Liver (tissue), 9 donors: Measurements from ENCODE around the gene ATM. TPM values are rescaled to one million over a fixed set of nuclear protein-coding genes. Genes with fewer than 3 reads are reported as not detected.

Experiments used
- DNase-seq: peaks from one replicate; pipeline ENCODE4 v3.0.0-alpha.2; 2017; ENCODE audit warnings: low spot score
- H3K27ac ChIP-seq, 2 donors: one replicate each; pipeline ENCODE4 v1.7.0; 2013; ENCODE audit warnings: inconsistent platforms in 2 of 2, low read length in 2 of 2, control low read depth in 1 of 2, low read depth in 1 of 2, mild to moderate bottlenecking in 1 of 2
- H3K27me3 ChIP-seq, 4 donors: one replicate each; pipeline versions ENCODE4 v1.6.1 to v1.7.0; 2013; ENCODE audit warnings: low read length in 3 of 4, inconsistent platforms in 1 of 4, mild to moderate bottlenecking in 1 of 4, moderate library complexity in 1 of 4; ENCODE audit not compliant: control insufficient read depth in 4 of 4, insufficient read depth in 4 of 4
- H3K36me3 ChIP-seq, 4 donors: one replicate each; pipeline versions ENCODE4 v1.6.1 to v1.7.0; 2013; ENCODE audit warnings: low read length in 3 of 4, mild to moderate bottlenecking in 3 of 4, low read depth in 1 of 4, moderate library complexity in 1 of 4; ENCODE audit not compliant: control insufficient read depth in 4 of 4, insufficient read depth in 3 of 4
- H3K4me1 ChIP-seq, 4 donors: one replicate each; pipeline versions ENCODE4 v1.6.1 to v1.7.0; 2013; ENCODE audit warnings: low read length in 3 of 4, mild to moderate bottlenecking in 3 of 4, moderate library complexity in 1 of 4; ENCODE audit not compliant: control insufficient read depth in 4 of 4, insufficient read depth in 4 of 4
- H3K4me3 ChIP-seq, 3 donors: one replicate each; pipeline versions ENCODE4 v1.6.1 to v1.7.0; 2013; ENCODE audit warnings: low read length in 3 of 3, control low read depth in 1 of 3, low read depth in 1 of 3, mild to moderate bottlenecking in 1 of 3
- H3K9ac ChIP-seq, 2 donors: one replicate each; pipeline ENCODE4 v1.7.0; 2013; ENCODE audit warnings: low read length in 2 of 2, mild to moderate bottlenecking in 2 of 2, moderate library complexity in 2 of 2, control low read depth in 1 of 2, low read depth in 1 of 2
- H3K9me3 ChIP-seq, 4 donors: one replicate each; pipeline versions ENCODE4 v1.6.1 to v1.7.0; 2013; ENCODE audit warnings: low read length in 3 of 4; ENCODE audit not compliant: control insufficient read depth in 4 of 4
- CTCF ChIP-seq: fragments of 150-350 bp; IDR thresholded peaks from 2 replicates; pipeline ENCODE4 v1.5.1; 2017; ENCODE audit warnings: improper control_type of control experiment, low read depth, low read length; ENCODE audit not compliant: missing input control
- EGR1 ChIP-seq, 2 donors: IDR thresholded peaks; 2 replicates each; pipeline ENCODE4 v1.6.1; 2016 to 2018; ENCODE audit warnings: antibody characterized with exemption in 2 of 2, low read depth in 2 of 2
- FOXA1 ChIP-seq: IDR thresholded peaks from 2 replicates; pipeline ENCODE4 v1.6.1; 2016; ENCODE audit warnings: antibody characterized with exemption
- FOXA2 ChIP-seq: IDR thresholded peaks from 2 replicates; pipeline ENCODE4 v1.6.1; 2016; ENCODE audit warnings: antibody characterized with exemption
- GABPA ChIP-seq, 2 donors: IDR thresholded peaks in 1 of 2; conservative IDR thresholded peaks in 1 of 2; 2 replicates each; pipeline ENCODE4 v1.6.1; 2016; ENCODE audit warnings: antibody characterized with exemption in 2 of 2, mild to moderate bottlenecking in 1 of 2, moderate library complexity in 1 of 2
- HNF4A ChIP-seq, 2 donors: conservative IDR thresholded peaks; 2 replicates each; pipeline ENCODE4 v1.6.1; 2016; ENCODE audit warnings: antibody characterized with exemption in 2 of 2, mild to moderate bottlenecking in 2 of 2
- HNF4G ChIP-seq: IDR thresholded peaks from 2 replicates; pipeline ENCODE4 v1.6.1; 2016; ENCODE audit warnings: antibody characterized with exemption
- JUND ChIP-seq, 2 donors: IDR thresholded peaks; 2 replicates each; pipeline ENCODE4 v1.6.1; 2016; ENCODE audit warnings: antibody characterized with exemption in 2 of 2
- NR2F2 ChIP-seq: IDR thresholded peaks from 2 replicates; pipeline ENCODE4 v1.6.1; 2016; ENCODE audit warnings: antibody characterized with exemption
- RAD21 ChIP-seq, 2 donors: IDR thresholded peaks; 2 replicates each; pipeline ENCODE4 v1.6.1; 2016; ENCODE audit warnings: antibody characterized with exemption in 2 of 2, mild to moderate bottlenecking in 2 of 2
- RXRA ChIP-seq, 2 donors: IDR thresholded peaks; 2 replicates each; pipeline ENCODE4 v1.6.1; 2017 to 2018; ENCODE audit warnings: antibody characterized with exemption in 2 of 2, mild to moderate bottlenecking in 1 of 2
- SP1 ChIP-seq: IDR thresholded peaks from 2 replicates; pipeline ENCODE4 v1.6.1; 2018; ENCODE audit warnings: antibody characterized with exemption, mild to moderate bottlenecking
- TAF1 ChIP-seq: conservative IDR thresholded peaks from 2 replicates; pipeline ENCODE4 v1.6.1; 2016; ENCODE audit warnings: antibody characterized with exemption, mild to moderate bottlenecking
- YY1 ChIP-seq: IDR thresholded peaks from 2 replicates; pipeline ENCODE4 v1.6.1; 2016; ENCODE audit warnings: antibody characterized with exemption, mild to moderate bottlenecking
- ZBTB33 ChIP-seq: IDR thresholded peaks from 2 replicates; pipeline ENCODE4 v1.6.1; 2016; ENCODE audit warnings: antibody characterized with exemption
- WGBS: extraction: QIAGEN DNeasy Blood & Tissue Kit; methylation state at CpG from one replicate; pipeline ENCODE4 v1.1.7; 2013; 5-methylcytosine and 5-hydroxymethylcytosine counted together
- polyA plus RNA-seq, 2 donors: library from polyadenylated mRNA; stranded (reverse) in 1 of 2; unstranded in 1 of 2; fragments of 200-250 nt in 1 of 2; fragments of >200 nt in 1 of 2; fragmentation: Nextera tagmentation in 1 of 2; extraction: Ambion mirVana in 1 of 2; gene quantifications; one replicate each; pipeline versions ENCODE4 v1.2.1 to v1.2.3, GENCODE V29; 2013 to 2015
- total RNA-seq, 2 donors: library from RNA; depleted of rRNA; stranded (reverse); fragments of >200 nt; gene quantifications; one replicate each; pipeline ENCODE4 v1.2.3, GENCODE V29; 2014
- TF ChIP-seq, protein P1 (sequence below): IDR thresholded peaks from 2 replicates; pipeline ENCODE4 v1.6.1; 2016; ENCODE audit warnings: antibody characterized with exemption
- TF ChIP-seq, protein P2 (sequence below): IDR thresholded peaks from 2 replicates; pipeline ENCODE4 v1.6.1; 2016; ENCODE audit warnings: antibody characterized with exemption, mild to moderate bottlenecking
- TF ChIP-seq, protein P3 (sequence below): IDR thresholded peaks from 2 replicates; pipeline ENCODE4 v1.6.1; 2016; ENCODE audit warnings: antibody characterized with exemption
- donor health status: healthy.
- donor health status: healthy.
- donor health status: healthy.
- donor health status: healthy.
- donor health status: healthy.

ATM gene
- total and polyA plus RNA-seq, 4 donors: 9.9 to 65.7 (median 20.9) TPM

DNA sequence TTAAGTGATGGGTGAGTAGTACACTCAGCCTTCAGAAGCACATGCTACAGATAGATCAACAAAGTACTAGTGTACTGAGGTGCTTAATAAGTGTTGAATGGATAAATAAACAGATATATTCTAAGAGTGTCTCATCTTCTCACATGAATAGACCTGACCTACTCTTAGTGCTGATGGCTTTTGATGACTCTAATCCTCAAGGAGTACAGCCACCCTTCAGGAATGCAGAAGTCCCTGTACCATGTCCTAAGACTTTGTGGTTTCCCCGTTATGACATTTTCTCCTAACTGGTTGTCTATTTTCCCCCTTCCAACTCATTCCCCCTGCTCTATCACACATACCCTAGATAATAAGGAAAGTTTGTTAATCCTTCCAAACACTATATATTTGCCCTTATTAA is 182.8 kb downstream of the ATM start:
- no peak for DNase-seq
- Histone ChIP-seq H3K9ac (no peak overlapping the region), H3K9me3 (no peaks in the 10 kb centered on the region), H3K4me1 (no peaks in the 10 kb centered on the region), H3K27ac (no peak overlapping the region), H3K4me3 (no peak overlapping the region), H3K27me3 (no peaks in the 10 kb centered on the region), H3K36me3 (no peaks in the 10 kb centered on the region)
- TF ChIP-seq SP1: no peak
- no peak for TF ChIP-seq GABPA (IDR thresholded peaks at IDR 0.05 in 1 of 2, conservative IDR thresholded peaks at IDR 0.05 in 1 of 2)
- TF ChIP-seq, protein P1, sequence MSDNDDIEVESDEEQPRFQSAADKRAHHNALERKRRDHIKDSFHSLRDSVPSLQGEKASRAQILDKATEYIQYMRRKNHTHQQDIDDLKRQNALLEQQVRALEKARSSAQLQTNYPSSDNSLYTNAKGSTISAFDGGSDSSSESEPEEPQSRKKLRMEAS: no peak
- TF ChIP-seq TAF1: no peak
- no peak for TF ChIP-seq EGR1 (IDR thresholded peaks at IDR 0.05; ENCODE audit: low read depth in 2 of 2)
- TF ChIP-seq NR2F2: no peak
- TF ChIP-seq HNF4G: no peak
- TF ChIP-seq FOXA1: no peak
- no peak for TF ChIP-seq HNF4A (conservative IDR thresholded peaks at IDR 0.05)
- TF ChIP-seq YY1: no peak
- TF ChIP-seq RAD21 (IDR thresholded peaks at IDR 0.05): no peak
- no peak for TF ChIP-seq FOXA2
- TF ChIP-seq RXRA (IDR thresholded peaks at IDR 0.05): no peak
- TF ChIP-seq, protein P2, sequence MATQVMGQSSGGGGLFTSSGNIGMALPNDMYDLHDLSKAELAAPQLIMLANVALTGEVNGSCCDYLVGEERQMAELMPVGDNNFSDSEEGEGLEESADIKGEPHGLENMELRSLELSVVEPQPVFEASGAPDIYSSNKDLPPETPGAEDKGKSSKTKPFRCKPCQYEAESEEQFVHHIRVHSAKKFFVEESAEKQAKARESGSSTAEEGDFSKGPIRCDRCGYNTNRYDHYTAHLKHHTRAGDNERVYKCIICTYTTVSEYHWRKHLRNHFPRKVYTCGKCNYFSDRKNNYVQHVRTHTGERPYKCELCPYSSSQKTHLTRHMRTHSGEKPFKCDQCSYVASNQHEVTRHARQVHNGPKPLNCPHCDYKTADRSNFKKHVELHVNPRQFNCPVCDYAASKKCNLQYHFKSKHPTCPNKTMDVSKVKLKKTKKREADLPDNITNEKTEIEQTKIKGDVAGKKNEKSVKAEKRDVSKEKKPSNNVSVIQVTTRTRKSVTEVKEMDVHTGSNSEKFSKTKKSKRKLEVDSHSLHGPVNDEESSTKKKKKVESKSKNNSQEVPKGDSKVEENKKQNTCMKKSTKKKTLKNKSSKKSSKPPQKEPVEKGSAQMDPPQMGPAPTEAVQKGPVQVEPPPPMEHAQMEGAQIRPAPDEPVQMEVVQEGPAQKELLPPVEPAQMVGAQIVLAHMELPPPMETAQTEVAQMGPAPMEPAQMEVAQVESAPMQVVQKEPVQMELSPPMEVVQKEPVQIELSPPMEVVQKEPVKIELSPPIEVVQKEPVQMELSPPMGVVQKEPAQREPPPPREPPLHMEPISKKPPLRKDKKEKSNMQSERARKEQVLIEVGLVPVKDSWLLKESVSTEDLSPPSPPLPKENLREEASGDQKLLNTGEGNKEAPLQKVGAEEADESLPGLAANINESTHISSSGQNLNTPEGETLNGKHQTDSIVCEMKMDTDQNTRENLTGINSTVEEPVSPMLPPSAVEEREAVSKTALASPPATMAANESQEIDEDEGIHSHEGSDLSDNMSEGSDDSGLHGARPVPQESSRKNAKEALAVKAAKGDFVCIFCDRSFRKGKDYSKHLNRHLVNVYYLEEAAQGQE: no peak
- TF ChIP-seq JUND (IDR thresholded peaks at IDR 0.05): no peak
- 90% methylated on average over 1 of the region's 1 CpG for WGBS

- Histone ChIP-seq H3K9ac (no peak overlapping the region), H3K27me3 (no peaks in the 10 kb centered on the region), H3K4me3 (no peak overlapping the region), H3K36me3 (no peaks in the 10 kb centered on the region), H3K27ac (no peak overlapping the region), H3K9me3 (peaks cover 0 to 5% (median 0%) of the 10 kb centered on the region in 4 donors), H3K4me1 (no peaks in the 10 kb centered on the region)
- TF ChIP-seq YY1: no peak
- TF ChIP-seq, protein P1: no peak
- TF ChIP-seq, protein P2: no peak
- TF ChIP-seq, protein P3, sequence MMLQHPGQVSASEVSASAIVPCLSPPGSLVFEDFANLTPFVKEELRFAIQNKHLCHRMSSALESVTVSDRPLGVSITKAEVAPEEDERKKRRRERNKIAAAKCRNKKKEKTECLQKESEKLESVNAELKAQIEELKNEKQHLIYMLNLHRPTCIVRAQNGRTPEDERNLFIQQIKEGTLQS: no peak
- TF ChIP-seq JUND (IDR thresholded peaks at IDR 0.05): no peak
- TF ChIP-seq CTCF: no peak
- TF ChIP-seq RAD21 (IDR thresholded peaks at IDR 0.05): no peak
- no peak for TF ChIP-seq GABPA (IDR thresholded peaks at IDR 0.05 in 1 of 2, conservative IDR thresholded peaks at IDR 0.05 in 1 of 2)
- TF ChIP-seq HNF4A (conservative IDR thresholded peaks at IDR 0.05): no peak
- TF ChIP-seq ZBTB33: no peak
- TF ChIP-seq SP1: no peak
- no peak for TF ChIP-seq TAF1
- TF ChIP-seq FOXA1: no peak
- no peak for TF ChIP-seq EGR1 (IDR thresholded peaks at IDR 0.05; ENCODE audit: low read depth in 2 of 2)
- DNase-seq: no peak
Observed at GRCh38 chr11:108414958-108415357, 192.1 kb downstream of the ATM start.
